Renal cortical epithelial cell (primary cell): ENCODE measurements around the gene ATXN10. TPM values are rescaled to one million over a fixed set of nuclear protein-coding genes. Genes with fewer than 3 reads are reported as not detected.
A peak's percentile ranks its signal among the peaks of the same experiment; 100 is the strongest.

Experiments used
- DNase-seq: peaks from one replicate; pipeline ENCODE4 v3.0.0-alpha.2; 2011; ENCODE audit warnings: low read depth
- total RNA-seq: library from RNA; depleted of rRNA; stranded (reverse); fragments of >200 nt; gene quantifications from 2 replicates; pipeline ENCODE4 v1.2.3, GENCODE V29; 2014

The ATXN10 gene
- total RNA-seq, 1 donor from 2014 or later = 458 TPM

DNA sequence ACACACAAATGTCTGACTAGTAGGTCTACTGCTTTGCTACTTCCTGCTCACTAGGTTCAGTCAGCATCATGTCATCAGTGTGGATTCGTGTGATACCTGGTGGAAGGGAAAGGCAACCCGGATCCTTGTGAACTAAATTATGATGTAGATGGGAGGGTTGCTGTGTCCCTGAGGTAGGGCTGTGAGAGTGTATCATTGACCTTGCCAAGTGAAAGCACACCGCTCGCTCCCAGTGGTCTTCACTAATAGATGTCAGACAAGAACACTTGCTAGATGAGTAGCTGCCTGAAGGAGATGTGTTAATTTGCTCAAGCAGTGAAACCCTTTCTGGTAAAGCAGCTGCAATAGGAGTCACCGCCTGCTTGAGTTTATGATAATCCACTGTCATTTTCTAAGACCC lies 185.9 kb downstream of the ATXN10 start:
- DNase-seq = no peak

DNA sequence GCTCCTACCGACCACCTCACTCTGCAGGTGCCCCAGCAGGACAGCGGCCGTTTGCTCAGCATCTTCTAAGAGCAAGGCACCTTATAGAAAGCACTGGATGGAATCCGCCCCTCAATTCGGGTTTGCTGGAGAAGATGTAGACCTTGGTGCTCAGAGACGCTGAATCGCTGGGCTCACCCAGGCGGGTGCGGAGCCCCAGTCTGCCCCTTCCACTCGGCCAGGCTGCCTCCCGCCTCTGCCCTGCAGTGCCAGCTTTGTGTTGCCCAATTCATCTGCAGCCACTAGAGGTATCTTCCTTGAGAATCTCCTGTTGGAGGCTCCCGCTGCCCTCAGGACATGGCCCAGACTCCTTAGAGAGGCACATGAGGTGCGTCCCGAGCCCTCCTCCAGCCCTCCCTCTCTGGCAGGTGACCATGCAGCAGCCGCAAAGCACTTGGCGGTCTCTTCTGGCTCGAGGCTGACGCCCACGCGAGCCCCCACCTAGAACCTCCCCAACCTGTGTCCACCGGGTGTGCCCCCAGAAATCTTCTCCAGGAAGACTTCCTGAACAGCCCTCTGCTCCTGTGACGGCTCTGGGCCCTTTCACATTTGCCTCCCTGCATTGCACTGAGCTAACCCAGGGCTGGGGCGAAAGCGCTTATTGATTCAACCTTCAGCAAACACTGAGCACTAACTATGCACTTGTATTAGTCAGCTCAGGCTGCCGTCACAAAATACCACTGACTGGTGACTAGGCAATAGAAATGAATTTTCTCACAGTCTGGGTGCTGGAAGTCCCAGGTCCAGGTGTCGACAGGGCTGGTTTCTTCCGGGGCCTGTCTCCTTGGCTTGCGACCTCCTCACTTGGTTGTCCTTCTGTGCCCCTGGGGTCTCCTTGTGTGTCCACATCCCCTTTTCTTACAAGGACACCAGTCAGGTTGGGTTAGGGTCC lies 187.9 kb downstream of the ATXN10 start:
- no peak for DNase-seq

GRCh38 chr22:45860201-45860600 lies 188.6 kb downstream of the ATXN10 start:
- DNase-seq = no peak

GRCh38 chr22:45861259-45861658 lies 189.6 kb downstream of the ATXN10 start:
- DNase-seq = no peak

- peak; percentile 67 for DNase-seq
These were observed 192.5 kb downstream of the ATXN10 start for GRCh38 chr22:45863981-45864751.

- DNase-seq = no peak
These were observed 193.4 kb downstream of the ATXN10 start for GRCh38 chr22:45864959-45865476.

DNA sequence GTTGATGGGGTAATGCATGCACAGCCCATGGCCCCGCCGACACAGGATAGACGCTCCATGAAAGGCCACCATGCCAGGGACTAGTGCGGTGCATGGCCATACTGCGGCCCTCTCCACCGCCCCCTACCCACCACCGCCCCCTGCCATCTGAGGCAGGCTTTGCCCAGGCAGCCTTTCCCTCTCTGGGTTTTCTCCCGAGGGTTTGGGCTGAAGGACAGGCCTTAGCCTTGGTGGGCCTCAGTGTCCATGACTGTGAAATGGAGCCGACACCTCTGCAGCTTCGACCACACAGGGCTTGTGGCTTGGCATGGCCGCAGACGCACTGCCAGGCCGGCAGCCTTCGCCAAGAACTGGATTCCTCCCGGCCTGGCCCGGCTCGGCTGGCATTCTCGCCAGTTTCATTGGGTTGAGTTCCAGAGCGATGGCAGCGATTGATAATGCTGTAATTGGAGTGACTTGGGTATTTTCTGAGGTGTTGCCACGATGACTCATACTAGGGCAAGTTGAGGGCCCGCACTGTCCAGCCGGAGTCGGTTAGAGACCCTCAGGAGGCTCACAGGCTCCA lies 194.0 kb downstream of the ATXN10 start:
- no peak for DNase-seq

GRCh38 chr22:45866126-45866645 lies 194.6 kb downstream of the ATXN10 start:
- DNase-seq = no peak

DNA sequence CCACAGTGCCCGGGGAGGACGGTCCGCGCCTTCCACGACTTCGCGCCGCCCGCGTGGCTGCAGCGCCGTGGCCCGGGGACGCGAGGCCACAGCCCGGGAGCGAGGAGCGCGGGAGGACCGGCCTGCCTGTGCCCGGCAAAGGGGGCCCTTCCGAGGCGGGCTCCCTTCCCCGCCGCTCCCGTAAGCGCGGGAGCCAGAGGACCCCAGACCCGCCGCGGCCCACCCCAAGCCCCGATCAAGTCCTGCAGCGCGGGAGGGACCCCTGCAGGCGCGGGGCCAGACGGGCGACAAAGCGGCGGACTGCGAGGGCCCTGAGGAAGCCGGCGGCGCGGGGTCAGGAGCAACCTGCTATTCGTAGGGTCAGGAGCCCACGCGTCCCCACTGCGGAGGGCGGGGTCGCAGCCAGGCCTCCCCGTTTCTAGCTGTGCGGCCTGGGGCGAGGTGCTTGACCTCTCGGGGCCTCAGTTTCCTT lies 195.0 kb downstream of the ATXN10 start:
- DNase-seq = no peak

DNA sequence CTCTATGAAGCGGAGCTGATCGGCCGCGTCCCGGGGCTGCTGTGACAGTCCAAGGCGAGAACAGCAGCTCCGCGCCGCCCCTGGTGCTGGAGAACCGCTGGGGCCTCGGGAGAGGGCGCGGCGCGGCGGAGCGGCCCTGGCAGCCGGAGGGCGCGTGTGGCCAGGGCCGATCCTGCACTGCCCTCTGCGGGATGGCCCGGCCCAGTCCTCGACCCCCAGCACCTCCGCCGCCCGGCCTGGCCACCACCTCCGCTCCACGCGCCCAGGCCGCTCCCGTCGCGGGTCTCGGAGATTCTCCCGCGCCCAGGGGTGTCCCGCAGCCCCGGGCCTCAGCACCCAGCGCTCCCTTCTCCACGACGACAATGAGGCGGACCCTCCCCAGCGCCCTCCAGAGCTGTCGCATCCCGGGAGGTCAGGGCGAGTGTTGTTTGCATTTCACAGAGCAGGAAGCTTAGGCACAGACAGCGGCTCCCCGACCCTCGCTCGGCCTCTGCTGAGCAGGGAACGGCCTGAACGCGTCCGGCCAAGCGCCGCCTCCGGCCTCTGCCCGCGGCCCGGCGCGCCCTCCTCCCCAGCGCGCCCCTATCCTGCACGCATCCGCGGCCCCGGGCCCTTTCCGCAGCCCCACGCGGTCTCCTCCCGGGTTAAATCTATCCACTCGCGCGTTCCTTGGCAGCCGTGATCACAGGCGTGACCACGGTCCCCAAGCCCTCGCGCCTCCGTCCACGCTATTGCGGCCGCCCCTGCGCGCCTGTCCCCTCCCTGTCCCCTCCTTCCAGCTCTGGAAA lies 195.7 kb downstream of the ATXN10 start:
- no peak for DNase-seq

DNA sequence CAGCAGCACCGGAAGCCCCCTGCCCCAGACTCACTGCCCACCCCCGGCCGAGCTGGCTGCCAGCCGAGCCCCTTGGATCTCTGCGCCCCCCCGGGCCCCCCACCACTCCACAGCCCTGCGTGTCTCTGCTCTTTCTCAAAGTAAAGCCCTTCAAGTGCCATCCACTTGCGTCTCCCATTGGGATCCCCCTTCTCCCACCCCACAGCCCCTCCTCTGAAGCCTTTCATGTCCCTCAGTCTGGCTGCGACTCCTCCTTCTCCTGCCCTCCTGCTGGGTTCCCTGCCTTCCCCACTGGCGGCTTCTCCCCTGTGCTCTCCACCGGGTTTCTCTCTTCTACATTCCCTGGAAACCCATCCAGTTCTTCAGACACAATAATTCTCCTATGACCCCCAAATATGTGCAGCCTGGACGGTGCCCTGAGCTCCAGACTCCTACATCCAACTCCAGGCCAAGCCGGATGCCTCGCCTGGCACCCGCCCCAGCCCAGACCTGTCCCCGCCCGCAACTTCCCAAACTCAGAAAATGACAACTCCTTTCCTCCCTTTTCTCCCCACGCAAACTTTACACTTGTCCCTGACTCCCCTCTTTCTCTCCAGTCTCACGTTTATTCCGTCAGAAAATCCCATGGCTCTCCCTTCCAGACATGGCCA lies 196.4 kb downstream of the ATXN10 start:
- no peak for DNase-seq

GRCh38 chr22:45868571-45869339 lies 197.1 kb downstream of the ATXN10 start:
- DNase-seq = no peak

DNA sequence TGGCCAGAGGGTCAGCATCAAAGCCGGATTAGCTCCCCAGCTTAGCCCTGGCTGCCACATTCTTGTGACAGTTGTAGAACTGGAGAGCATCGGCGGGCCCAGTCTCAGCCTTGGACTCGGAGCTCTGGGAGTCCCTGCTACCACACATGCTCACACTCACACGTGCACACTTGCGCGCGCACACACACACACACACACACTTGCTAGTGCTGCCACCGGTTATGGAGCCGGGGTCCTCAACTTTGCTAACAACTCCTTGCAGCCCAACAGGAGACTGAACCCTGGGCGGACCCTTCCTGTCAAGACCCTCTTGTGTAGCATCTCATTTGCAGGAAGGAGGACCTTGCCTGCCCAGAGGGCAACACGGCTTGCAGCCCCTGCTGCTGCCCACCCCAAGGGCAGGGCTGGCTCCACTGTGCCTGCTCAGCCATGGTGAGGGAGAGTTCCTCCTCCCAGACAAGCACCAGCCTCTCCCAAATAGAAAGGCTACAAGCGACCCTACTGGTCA lies 197.8 kb downstream of the ATXN10 start:
- DNase-seq = no peak

DNA sequence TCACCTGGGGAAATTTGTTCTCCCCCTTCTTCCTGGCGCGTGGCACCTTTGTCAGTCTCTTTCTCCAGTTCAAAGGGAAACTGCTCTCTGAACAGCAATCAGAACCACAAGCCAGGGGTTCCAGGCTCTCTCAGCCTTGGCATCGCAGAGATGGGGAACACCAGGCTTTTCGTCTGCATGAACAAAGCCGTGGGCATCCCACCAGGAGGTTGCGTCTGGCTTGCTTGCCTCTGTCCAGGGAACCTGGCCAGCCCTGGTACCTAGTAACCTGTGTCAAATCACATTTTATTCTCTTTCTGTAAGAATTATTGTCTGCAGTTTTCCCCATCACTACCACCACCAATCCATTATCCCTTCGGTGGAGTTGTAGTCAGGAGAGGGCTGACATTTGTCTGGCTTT lies 198.4 kb downstream of the ATXN10 start:
- no peak for DNase-seq

DNA sequence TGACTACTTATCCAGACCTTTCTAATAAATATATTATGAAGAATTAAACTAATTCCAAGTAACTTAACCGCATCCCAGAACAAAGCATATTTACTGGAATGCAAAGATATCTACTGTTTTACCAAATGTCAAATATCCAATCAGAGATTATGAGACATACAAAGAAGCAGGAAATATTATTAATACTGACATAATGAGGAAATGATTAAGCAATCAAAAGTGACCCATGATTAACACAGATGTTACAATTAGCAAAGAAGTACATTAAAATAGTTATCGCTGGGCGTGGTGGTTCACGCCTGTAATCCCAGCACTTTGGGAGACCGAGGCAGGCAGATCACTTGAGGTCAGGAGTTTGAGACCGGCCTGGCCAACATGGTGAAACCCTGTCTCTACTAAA lies 200.1 kb downstream of the ATXN10 start:
- no peak for DNase-seq

GRCh38 chr22:45872659-45873263 lies 201.1 kb downstream of the ATXN10 start:
- no peak for DNase-seq

DNA sequence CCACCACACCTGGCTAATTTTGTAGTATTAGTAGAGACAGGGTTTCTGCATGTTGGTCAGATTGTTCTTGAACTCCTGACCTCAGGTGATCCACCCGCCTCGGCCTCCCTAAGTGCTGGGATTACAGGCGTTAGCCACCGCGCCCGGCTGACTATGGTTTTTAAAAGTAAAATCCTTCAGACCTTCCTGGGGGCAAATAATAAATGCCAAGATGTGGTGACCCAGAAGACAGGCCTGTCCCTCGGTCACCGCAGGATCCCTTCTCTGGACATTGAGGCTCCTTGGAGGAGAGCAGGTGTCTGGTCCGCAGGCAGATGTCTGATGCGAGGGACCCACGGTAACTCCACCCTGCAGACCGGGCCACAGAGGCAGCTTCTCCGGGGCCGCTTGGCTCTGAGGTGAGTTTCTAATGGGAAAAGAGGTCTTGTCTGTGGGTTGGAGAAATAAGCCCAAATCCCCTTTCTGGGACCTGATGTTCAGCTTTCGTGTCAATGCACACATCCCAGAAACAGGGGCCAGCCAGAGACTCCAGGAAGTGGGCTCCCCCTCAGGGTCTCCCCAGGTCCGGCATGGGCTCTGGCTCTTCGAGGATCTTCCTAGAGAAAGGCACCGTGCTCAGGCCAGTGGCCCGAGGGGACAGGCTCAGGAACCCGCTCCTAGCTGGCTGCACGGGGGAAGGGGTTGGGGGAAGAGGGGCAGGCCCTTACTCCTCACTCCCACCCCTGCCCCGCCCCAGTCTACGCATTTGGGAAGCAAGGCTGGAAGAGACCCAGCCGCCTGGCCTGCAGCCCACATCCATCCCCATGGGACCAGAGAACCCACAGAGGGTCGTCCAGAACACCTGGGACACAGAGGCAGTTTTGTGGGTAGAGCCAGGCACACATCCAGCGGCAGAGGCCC lies 204.8 kb downstream of the ATXN10 start:
- DNase-seq = no peak

DNA sequence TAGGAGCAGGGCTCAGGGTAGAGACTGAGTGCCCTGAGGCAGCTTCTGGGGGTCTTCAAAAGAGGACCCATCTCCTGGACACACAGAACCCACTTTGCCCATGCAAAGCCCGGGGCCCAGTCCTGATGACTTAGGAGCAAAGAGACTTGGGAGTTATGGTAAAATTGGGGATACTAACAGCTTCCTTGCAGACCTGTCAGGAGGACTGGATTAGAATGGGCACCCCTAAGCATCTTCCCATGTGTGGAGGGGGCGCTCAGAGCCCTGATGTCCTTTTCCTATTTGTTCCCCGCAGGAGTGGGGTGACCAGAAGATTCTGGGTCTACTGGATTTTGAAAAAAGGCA lies 205.4 kb downstream of the ATXN10 start:
- no peak for DNase-seq
